ENCODE measurements around the gene CCDC112.
"Not testable (repeated sequence)": the region's sequence is repeated elsewhere in the genome, so short reads cannot be mapped to it uniquely, and the experiment has no call there.

The CCDC112 gene, protein sequence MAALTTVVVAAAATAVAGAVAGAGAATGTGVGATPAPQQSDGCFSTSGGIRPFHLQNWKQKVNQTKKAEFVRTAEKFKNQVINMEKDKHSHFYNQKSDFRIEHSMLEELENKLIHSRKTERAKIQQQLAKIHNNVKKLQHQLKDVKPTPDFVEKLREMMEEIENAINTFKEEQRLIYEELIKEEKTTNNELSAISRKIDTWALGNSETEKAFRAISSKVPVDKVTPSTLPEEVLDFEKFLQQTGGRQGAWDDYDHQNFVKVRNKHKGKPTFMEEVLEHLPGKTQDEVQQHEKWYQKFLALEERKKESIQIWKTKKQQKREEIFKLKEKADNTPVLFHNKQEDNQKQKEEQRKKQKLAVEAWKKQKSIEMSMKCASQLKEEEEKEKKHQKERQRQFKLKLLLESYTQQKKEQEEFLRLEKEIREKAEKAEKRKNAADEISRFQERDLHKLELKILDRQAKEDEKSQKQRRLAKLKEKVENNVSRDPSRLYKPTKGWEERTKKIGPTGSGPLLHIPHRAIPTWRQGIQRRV

GRCh38 chr5:115296124-115297022 lies at the start of gene CCDC112:
Gene CCDC112, minus strand, starts transcription at chr5:115296654. Its CDS starts 111 bp downstream, at chr5:115296543.
- peak; percentile 66 for DNase-seq

DNA sequence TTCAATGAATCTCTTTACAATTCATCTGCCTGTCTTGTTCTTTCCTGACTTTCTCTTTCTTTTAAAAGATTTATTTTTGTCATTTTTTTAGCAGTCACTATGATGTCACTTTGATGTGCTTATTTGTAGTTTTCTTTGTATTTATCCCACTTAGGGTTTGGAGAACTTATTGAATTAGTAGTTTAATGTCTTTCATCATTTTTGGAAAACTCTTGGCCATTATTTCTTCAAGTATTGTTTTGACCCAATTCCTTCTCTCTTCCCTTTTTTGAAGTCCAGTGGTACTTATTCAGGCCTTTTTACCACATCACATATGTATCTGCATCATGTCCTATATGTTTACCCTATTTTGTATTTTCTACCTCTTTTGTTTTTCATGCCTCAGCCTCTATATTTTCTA lies 48.9 kb upstream of the CCDC112 start:
- no peak for DNase-seq

GRCh38 chr5:115343855-115344254 lies 47.4 kb upstream of the CCDC112 start:
- no peak for DNase-seq

DNA sequence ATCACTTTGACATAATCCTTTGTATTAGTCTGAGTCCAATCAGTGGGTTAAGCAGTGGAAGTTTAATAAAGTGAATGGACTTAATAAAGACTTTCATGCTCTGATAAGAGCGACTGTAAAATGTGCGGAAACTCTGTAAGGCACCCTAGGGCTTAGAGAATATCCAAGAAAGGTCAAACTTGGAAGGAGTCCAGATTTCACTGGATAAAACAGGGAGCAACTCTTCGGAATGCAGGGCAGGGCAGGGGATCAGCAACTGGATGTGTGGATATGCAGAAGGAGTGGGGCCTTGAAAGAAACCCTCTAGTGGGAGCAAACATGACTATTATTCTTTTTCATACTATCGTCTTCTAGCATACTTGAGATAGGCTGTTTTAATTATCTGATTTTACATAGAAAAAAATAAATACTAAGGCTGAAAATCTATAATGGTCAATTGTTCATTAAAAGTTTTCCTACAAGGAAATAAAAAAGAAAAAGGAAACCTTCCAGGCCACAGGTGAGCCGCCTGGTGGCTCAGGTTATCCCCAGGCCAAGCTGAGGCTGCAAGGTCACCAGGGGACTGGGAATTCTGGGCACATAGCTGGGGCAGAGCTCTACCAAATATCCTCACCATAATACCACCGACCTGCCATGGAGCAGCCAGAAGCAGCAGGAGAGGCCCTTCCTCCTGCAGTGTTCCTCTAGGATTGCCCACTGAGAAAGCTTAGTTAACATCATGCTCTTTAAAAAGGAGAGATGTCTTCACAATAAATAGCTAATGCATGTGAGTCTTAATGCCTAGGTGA lies 46.3 kb upstream of the CCDC112 start:
- DNase-seq = no peak

- DNase-seq = no peak
Measured at GRCh38 chr5:115341745-115342144, 45.3 kb upstream of the CCDC112 start.

GRCh38 chr5:115338851-115339250 lies 42.4 kb upstream of the CCDC112 start:
- no peak for DNase-seq

DNA sequence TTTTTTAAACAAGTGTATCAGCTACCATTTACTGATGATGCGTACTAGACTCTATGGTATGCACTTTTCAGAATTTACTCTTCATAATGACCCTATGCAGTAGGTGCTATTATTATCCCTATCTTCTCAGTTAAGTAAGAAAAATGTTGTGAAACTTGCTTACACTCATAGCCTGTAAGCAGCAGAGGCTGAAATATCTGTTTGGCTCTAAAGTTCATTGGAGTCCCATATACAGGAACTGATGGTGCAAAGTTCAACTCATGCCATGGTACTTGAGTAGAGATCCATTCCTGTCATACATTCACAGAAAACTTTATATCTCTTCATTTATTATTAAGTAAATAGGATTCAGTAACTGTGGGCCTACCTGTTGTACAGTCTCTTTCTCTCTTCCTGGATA lies 41.4 kb upstream of the CCDC112 start:
- DNase-seq = no peak

DNA sequence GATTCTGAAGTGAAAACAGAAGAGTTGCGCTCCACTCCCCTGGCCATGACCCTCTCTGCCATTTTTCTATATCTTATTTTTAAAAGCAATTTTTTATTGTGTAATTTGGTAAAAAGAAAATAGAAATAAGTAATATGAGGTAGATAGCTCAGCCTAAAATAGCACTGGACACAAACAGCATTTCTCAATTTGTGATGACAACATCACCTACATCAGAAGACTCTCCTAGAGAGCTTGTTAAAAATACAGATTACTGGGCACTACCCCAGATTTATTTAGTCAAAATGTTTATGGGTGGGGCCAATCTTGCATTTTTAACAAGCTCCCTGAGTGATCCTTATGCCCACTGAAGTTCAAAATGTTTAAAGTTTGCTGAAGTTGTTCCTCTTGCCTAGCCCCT lies 40.5 kb upstream of the CCDC112 start:
- no peak for DNase-seq

DNA sequence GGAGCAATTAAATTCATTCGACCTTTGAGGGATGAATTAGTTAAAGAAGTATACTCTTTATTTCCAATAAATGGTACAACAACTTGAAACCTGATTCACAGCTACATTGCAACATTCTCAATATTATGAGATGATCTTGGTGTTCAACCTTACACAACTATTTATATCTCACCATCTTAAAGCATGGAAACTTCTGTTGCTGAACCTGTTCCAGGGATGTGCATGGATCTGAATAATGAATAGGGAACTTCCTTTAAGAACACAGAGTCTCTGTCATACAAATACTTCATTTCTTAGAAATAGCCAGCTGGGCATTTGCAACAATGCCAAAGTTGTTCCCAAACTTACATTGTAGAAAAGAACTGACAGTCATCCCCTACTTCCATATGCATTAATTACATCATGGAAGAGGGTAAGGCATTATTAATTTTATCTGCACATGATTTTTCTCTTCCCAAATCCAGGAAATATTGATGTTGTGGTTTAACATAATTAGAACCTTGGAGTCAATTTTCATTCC lies 39.8 kb upstream of the CCDC112 start:
- DNase-seq = no peak

DNA sequence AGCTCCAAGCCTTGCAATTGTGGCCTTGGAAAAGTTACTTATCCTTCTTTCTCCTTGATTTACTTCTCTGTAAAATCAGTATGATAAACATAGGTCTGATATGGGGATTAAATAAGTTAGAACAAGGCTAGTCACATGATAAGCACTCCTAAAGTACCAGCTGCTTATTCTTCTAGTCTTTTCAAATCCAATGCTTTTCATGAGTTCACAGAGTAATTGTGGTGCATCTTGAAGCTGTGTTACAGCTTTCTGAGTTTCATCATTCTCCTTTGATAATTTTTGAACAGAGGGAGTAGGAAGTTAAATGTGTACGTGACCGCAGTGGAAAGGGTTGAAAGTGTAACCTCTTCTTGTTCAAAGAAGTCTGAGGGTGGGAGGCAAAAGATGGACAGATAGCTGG lies 38.8 kb upstream of the CCDC112 start:
- DNase-seq = no peak

- no peak for DNase-seq
Measured at GRCh38 chr5:115333164-115333563, 36.7 kb upstream of the CCDC112 start.

GRCh38 chr5:115330830-115331229 lies 34.4 kb upstream of the CCDC112 start:
- DNase-seq = no peak

DNA sequence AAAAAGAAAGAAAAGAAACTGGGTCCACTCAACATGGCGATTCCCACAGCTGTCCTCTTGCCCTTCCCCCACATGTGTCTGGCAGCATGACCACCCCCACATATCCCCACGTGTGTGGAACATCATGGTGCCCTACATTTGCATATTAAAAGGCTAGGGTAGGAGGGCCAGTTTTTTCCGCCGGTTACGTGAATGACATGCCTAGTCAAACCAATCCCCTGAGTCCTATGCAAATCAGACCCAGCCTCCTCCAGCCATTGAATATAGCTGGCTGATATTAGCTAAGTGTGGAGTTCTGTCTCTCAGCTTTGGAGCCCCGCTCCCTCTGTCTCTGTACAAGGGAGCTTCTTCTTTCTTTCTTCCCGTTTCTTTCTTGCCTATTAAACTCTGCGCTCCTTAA lies 33.0 kb upstream of the CCDC112 start:
- no peak for DNase-seq

- DNase-seq = not testable (repeated sequence)
Measured at GRCh38 chr5:115328617-115329274, 32.3 kb upstream of the CCDC112 start.

- no peak for DNase-seq
Measured at GRCh38 chr5:115325296-115325959, 29.0 kb upstream of the CCDC112 start.

DNA sequence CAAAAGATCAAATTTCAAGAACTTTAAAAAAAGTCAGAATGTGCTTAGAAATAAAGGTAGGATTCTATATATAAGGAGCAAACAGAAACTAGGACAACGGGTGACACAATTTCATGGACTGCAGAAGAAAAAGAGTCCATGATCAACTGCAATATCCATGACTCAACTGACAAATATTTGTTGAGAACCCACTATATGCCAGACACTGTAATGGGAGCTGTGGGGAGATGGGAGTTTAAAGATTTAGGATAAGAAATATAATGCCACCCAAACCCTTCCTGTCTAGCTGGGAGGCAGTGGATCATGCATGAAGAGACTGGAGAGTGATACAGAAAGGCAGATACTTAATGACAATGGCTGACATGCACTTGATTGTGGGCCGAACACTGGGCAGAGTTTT lies 27.6 kb upstream of the CCDC112 start:
- DNase-seq = no peak

- DNase-seq = no peak
Measured at GRCh38 chr5:115322729-115323128, 26.3 kb upstream of the CCDC112 start.

DNA sequence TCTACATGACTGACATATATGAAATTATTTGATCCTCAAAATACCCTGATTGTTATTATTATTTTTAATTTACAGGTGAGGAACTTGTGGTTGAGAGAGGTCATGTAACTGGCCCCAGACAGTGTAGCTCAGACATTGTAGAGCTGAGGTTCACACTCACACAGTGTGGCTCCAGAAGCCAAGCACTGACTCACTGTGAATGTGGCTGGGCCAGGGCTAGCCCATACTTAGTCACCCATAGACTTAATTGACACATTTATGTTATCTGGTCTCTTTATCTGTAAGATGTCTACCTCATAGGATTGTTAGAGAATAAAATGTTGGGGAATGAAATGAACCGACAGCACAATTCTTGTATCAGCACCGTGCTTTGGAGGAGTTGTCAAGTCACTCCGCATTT lies 24.9 kb upstream of the CCDC112 start:
- no peak for DNase-seq

GRCh38 chr5:115320515-115320914 lies 24.1 kb upstream of the CCDC112 start:
- DNase-seq = no peak

DNA sequence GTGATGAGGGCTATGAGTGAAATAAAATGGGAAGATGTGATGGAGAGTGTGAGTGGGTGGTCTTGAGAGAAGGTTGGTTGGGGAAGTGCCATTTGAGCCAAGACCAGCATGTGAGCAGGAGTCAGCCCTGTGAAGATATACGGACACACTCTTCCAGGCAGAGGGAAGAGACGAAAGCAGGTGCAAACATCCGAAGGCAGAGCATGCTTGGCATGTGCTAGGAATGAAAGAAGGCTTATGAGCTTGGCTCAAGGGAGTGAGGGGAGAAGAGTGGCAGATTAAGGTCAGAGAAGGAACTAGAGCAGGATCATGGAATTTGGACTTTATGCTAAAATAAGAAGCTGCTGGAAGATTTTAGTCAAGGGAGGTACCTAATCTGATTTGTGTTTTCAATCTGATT lies 23.6 kb upstream of the CCDC112 start:
- no peak for DNase-seq

- no peak for DNase-seq
Measured at GRCh38 chr5:115319007-115319406, 22.6 kb upstream of the CCDC112 start.

DNA sequence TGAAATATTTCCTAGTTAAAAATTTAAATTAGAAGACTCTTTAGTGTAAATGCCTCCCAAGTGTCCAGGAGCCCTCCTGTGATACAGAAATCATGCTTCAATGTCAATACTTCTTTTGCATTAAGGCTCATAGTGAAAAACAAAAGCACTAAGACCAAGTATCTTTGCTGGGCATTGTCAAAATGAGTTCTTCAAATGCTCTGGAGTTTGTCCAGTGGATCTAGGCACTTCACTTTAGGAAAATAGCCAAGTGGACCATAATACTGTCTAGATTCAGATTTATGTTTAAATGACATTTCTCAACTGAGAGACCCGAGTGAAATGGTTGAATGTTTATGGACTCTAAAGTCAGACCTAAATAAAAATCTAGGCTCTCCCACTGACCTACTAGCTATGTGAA lies 21.3 kb upstream of the CCDC112 start:
- no peak for DNase-seq
